MCF 10A (cell line): ENCODE results near the gene ADRA2A. TPM values are rescaled to one million over a fixed set of nuclear protein-coding genes. Genes with fewer than 3 reads are reported as not detected.

ENCODE experiments used
- BruUV-seq: library from RNA; stranded (reverse); fragments of 400-500 nt; replicated peaks from 2 replicates; lab custom pipeline; 2021; lab: Mats Ljungman, UMichigan
- CTCF ChIA-PET: fragments of 300-600 bp; sonication (Branson Sonifier 250); formaldehyde crosslinking; extraction: SDS; loops from one replicate; lab custom pipeline; 2021; ENCODE audit warnings: antibody characterized with exemption, inconsistent platforms; lab: Yijun Ruan, JAX
- POLR2A ChIA-PET: fragments of 300-600, 350-650 bp; sonication (Branson Sonifier 250); formaldehyde crosslinking; extraction: SDS; loops from one replicate; lab custom pipeline; 2020; ENCODE audit warnings: antibody characterized with exemption, inconsistent platforms; lab: Yijun Ruan, JAX
- DNase-seq: peaks from one replicate; pipeline ENCODE4 v3.0.0-alpha.2; 2018; ENCODE audit not compliant: unreplicated experiment
- H3K27ac Mint-ChIP-seq: one replicate; pipeline ENCODE4 v1.8.0; 2022; ENCODE audit warnings: mild to moderate bottlenecking, low read depth, mixed read lengths; ENCODE audit not compliant: unreplicated experiment
- H3K27me3 Mint-ChIP-seq: one replicate; pipeline ENCODE4 v1.8.0; 2022; ENCODE audit warnings: mixed read lengths; ENCODE audit not compliant: insufficient read depth, unreplicated experiment
- H3K36me3 Mint-ChIP-seq: one replicate; pipeline ENCODE4 v1.8.0; 2022; ENCODE audit warnings: mild to moderate bottlenecking, moderate library complexity, mixed read lengths; ENCODE audit not compliant: insufficient read depth, unreplicated experiment
- H3K4me1 Mint-ChIP-seq: one replicate; pipeline ENCODE4 v1.8.0; 2022; ENCODE audit warnings: mixed read lengths; ENCODE audit not compliant: insufficient read depth, unreplicated experiment
- H3K4me3 Mint-ChIP-seq: one replicate; pipeline ENCODE4 v1.8.0; 2022; ENCODE audit warnings: mild to moderate bottlenecking, moderate library complexity, mixed read lengths; ENCODE audit not compliant: unreplicated experiment
- H3K9me3 Mint-ChIP-seq: one replicate; pipeline ENCODE4 v1.8.0; 2022; ENCODE audit warnings: mixed read lengths; ENCODE audit not compliant: unreplicated experiment
- CTCF ChIP-seq: fragments of 200-600 bp; IDR thresholded peaks from one replicate; pipeline ENCODE4 v1.8.0; 2022; ENCODE audit warnings: antibody characterized with exemption, mild to moderate bottlenecking; ENCODE audit not compliant: unreplicated experiment
- intact Hi-C: fragments of 100-400 bp; cut with micrococcal nuclease; formaldehyde crosslinking; loops from 2 replicates; pipeline ENCODE4 v1.14.1; 2022
- total RNA-seq: library from RNA; stranded (reverse); gene quantifications from 2 replicates; pipeline ENCODE4 v1.2.3, GENCODE V29; 2022

Gene ADRA2A
- total RNA-seq, 1 experiment from 2014 or later, result not detected

- no peak for TF ChIP-seq CTCF
- no peak for DNase-seq
- H3K27me3 Mint-ChIP-seq, result no peaks in the 10 kb centered on the region
- H3K27ac Mint-ChIP-seq, result no peak overlapping the region
- CTCF ChIA-PET, result interaction anchor here (1.4 kb wide), 1 partner anchor 9 kb away, joined by 8 read pairs; no protein-coding TSS in a partner anchor
- H3K9me3 Mint-ChIP-seq, result no peaks in the 10 kb centered on the region
- POLR2A ChIA-PET, result no interaction called here
- no peak overlapping the region for H3K4me3 Mint-ChIP-seq
- H3K4me1 Mint-ChIP-seq, result no peaks in the 10 kb centered on the region
- no TSS peak for BruUV-seq
- H3K36me3 Mint-ChIP-seq, result no peaks in the 10 kb centered on the region
- intact Hi-C loops, result no loop called here
These were observed 5.5 kb downstream of the ADRA2A start for GRCh38 chr10:111082102-111082975.

GRCh38 chr10:111083222-111084095 lies 6.6 kb downstream of the ADRA2A start:
- intact Hi-C loops, result no loop called here
- no peak overlapping the region for H3K4me3 Mint-ChIP-seq
- H3K4me1 Mint-ChIP-seq, result no peaks in the 10 kb centered on the region
- DNase-seq, result no peak
- ChIA-PET CTCF (interaction anchor here (1.4 kb wide), 1 partner anchor 11 kb away, joined by 8 read pairs; no protein-coding TSS in a partner anchor), POLR2A (no interaction called here)
- no peaks in the 10 kb centered on the region for H3K9me3 Mint-ChIP-seq
- H3K36me3 Mint-ChIP-seq, result no peaks in the 10 kb centered on the region
- no TSS peak for BruUV-seq
- H3K27ac Mint-ChIP-seq, result no peak overlapping the region
- TF ChIP-seq CTCF, result no peak
- no peaks in the 10 kb centered on the region for H3K27me3 Mint-ChIP-seq

GRCh38 chr10:111084366-111085255 lies 7.8 kb downstream of the ADRA2A start:
- H3K27ac Mint-ChIP-seq, result no peak overlapping the region
- H3K9me3 Mint-ChIP-seq, result no peaks in the 10 kb centered on the region
- ChIA-PET CTCF (no interaction called here), POLR2A (no interaction called here)
- intact Hi-C loops, result no loop called here
- no peaks in the 10 kb centered on the region for H3K27me3 Mint-ChIP-seq
- BruUV-seq, result no TSS peak
- DNase-seq, result no peak
- H3K4me1 Mint-ChIP-seq, result no peaks in the 10 kb centered on the region
- TF ChIP-seq CTCF, result no peak
- H3K36me3 Mint-ChIP-seq, result no peaks in the 10 kb centered on the region
- H3K4me3 Mint-ChIP-seq, result no peak overlapping the region
